Measurements from ENCODE around the gene AFTPH.

GRCh38 chr2:64488050-64488974 lies 35.8 kb upstream of the AFTPH start:
- TF ChIP-seq, protein P1, sequence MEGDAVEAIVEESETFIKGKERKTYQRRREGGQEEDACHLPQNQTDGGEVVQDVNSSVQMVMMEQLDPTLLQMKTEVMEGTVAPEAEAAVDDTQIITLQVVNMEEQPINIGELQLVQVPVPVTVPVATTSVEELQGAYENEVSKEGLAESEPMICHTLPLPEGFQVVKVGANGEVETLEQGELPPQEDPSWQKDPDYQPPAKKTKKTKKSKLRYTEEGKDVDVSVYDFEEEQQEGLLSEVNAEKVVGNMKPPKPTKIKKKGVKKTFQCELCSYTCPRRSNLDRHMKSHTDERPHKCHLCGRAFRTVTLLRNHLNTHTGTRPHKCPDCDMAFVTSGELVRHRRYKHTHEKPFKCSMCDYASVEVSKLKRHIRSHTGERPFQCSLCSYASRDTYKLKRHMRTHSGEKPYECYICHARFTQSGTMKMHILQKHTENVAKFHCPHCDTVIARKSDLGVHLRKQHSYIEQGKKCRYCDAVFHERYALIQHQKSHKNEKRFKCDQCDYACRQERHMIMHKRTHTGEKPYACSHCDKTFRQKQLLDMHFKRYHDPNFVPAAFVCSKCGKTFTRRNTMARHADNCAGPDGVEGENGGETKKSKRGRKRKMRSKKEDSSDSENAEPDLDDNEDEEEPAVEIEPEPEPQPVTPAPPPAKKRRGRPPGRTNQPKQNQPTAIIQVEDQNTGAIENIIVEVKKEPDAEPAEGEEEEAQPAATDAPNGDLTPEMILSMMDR (IDR thresholded peaks at IDR 0.05) = peak; percentile 79 to 99 (median 90)
- no peak for TF ChIP-seq POLR2A (IDR thresholded peaks at IDR 0.05)

Measured in body of pancreas (tissue), 4 donors.